GM23338 (cell line): Measurements from ENCODE around the gene RNF166. TPM values are rescaled to one million over a fixed set of nuclear protein-coding genes. Genes with fewer than 3 reads are reported as not detected.

Experiments
- ATAC-seq: fragments of 200-7000 bp; cut with Tn5 transposase; 3 replicates; pipeline ENCODE4 v1.9.1; 2020
- DNase-seq: peaks from one replicate; pipeline ENCODE4 v3.0.0-alpha.2; 2015; ENCODE audit warnings: low spot score
- H2AFZ ChIP-seq: fragments of 200-600 bp; sonication (generic); 2 replicates; pipeline ENCODE4 v1.8.0; 2016; ENCODE audit warnings: antibody characterized with exemption, mild to moderate bottlenecking, moderate library complexity
- H3F3A ChIP-seq: fragments of 200-600 bp; sonication (generic); replicated peaks from 2 replicates; pipeline ENCODE4 v1.8.0; 2017; ENCODE audit warnings: antibody characterized with exemption, mixed run types, low read depth
- H3K27ac ChIP-seq: fragments of 200-600 bp; sonication (generic); 2 replicates; pipeline ENCODE4 v1.6.1; 2016; ENCODE audit warnings: low read depth
- H3K27me3 ChIP-seq: fragments of 200-600 bp; sonication (generic); 2 replicates; pipeline ENCODE4 v1.8.0; 2016; ENCODE audit warnings: mild to moderate bottlenecking, mixed run types, moderate library complexity; ENCODE audit not compliant: insufficient read depth
- H3K36me3 ChIP-seq: fragments of 200-600 bp; sonication (generic); 2 replicates; pipeline ENCODE4 v1.8.0; 2016; ENCODE audit warnings: mild to moderate bottlenecking; ENCODE audit not compliant: insufficient read depth
- H3K4me1 ChIP-seq: fragments of 200-600 bp; sonication (generic); 2 replicates; pipeline ENCODE4 v1.8.0; 2016; ENCODE audit warnings: mild to moderate bottlenecking, moderate library complexity; ENCODE audit not compliant: insufficient read depth
- H3K4me2 ChIP-seq: fragments of 200-600 bp; sonication (generic); 2 replicates; pipeline ENCODE4 v1.7.1; 2017; ENCODE audit warnings: mixed run types
- H3K4me3 ChIP-seq: fragments of 200-600 bp; sonication (generic); 2 replicates; pipeline ENCODE4 v1.6.1; 2016; ENCODE audit warnings: mixed run types
- H3K79me2 ChIP-seq: fragments of 200-600 bp; sonication (generic); replicated peaks from 2 replicates; pipeline ENCODE4 v1.8.0; 2017; ENCODE audit warnings: mild to moderate bottlenecking; ENCODE audit not compliant: insufficient read depth
- H3K9me2 ChIP-seq: fragments of 200-600 bp; sonication (generic); 2 replicates; pipeline ENCODE4 v1.8.0; 2017; ENCODE audit not compliant: insufficient read depth
- H4K20me1 ChIP-seq: fragments of 200-600 bp; sonication (generic); replicated peaks from 2 replicates; pipeline ENCODE4 v1.8.0; 2017; ENCODE audit warnings: mild to moderate bottlenecking; ENCODE audit not compliant: insufficient read depth
- H3K27ac Mint-ChIP-seq: 2 replicates; pipeline ENCODE4 v1.8.0; 2020; ENCODE audit warnings: inconsistent platforms, mild to moderate bottlenecking, moderate library complexity, mixed read lengths
- H3K27me3 Mint-ChIP-seq: 3 replicates; pipeline ENCODE4 v1.8.0; 2022; ENCODE audit warnings: low read depth, mild to moderate bottlenecking, moderate library complexity, mixed read lengths, inconsistent platforms; ENCODE audit not compliant: insufficient read depth, poor library complexity
- H3K36me3 Mint-ChIP-seq: 3 replicates; pipeline ENCODE4 v1.8.0; 2021; ENCODE audit warnings: low read depth, mild to moderate bottlenecking, inconsistent platforms, moderate library complexity, mixed read lengths
- H3K4me1 Mint-ChIP-seq: 3 replicates; pipeline ENCODE4 v1.8.0; 2020; ENCODE audit warnings: mild to moderate bottlenecking, inconsistent platforms, mixed read lengths
- H3K4me3 Mint-ChIP-seq: 3 replicates; pipeline ENCODE4 v1.8.0; 2021; ENCODE audit warnings: moderate library complexity, mild to moderate bottlenecking, inconsistent platforms, mixed read lengths
- H3K9me3 Mint-ChIP-seq: 3 replicates; pipeline ENCODE4 v1.8.0; 2020; ENCODE audit warnings: moderate library complexity, mild to moderate bottlenecking, inconsistent platforms, mixed read lengths
- CREB1 ChIP-seq: fragments of 250-450 bp; sonication (Bioruptor Pico); IDR thresholded peaks from 2 replicates; pipeline ENCODE4 v1.5.0; 2020; ENCODE audit warnings: low read depth, mild to moderate bottlenecking, moderate library complexity
- CTCF ChIP-seq, 2 experiments: fragments of 200-600 bp in 1 of 2; sonication (generic) in 1 of 2; conservative IDR thresholded peaks; 2 replicates each; pipeline versions ENCODE4 v1.5.1 to v1.6.1; 2016 to 2017; ENCODE audit warnings: antibody characterized with exemption in 2 of 2, low read depth in 2 of 2, mild to moderate bottlenecking in 2 of 2, moderate library complexity in 1 of 2
- ETS1 ChIP-seq: IDR thresholded peaks from 2 replicates; pipeline ENCODE4 v1.6.1; 2016; ENCODE audit warnings: antibody characterized with exemption
- NANOG ChIP-seq: IDR thresholded peaks from 2 replicates; pipeline ENCODE4 v1.6.1; 2016; ENCODE audit warnings: antibody characterized with exemption, borderline replicate concordance
- POLR2AphosphoS5 ChIP-seq: IDR thresholded peaks from 2 replicates; pipeline ENCODE4 v1.6.1; 2016; ENCODE audit warnings: antibody characterized with exemption, low read depth
- REST ChIP-seq: IDR thresholded peaks from one replicate; pipeline ENCODE4 v1.6.1; 2018; ENCODE audit warnings: antibody characterized with exemption; ENCODE audit not compliant: unreplicated experiment
- ZNF331 ChIP-seq: fragments of 250-450 bp; sonication (Bioruptor Pico); IDR thresholded peaks from 2 replicates; pipeline ENCODE4 v1.5.0; 2020; ENCODE audit warnings: low read depth, mild to moderate bottlenecking, moderate library complexity
- long read RNA-seq: library from polyadenylated mRNA; unstranded; transcript quantifications from one replicate; pipeline ENCODE4 v2.0.0, GENCODE V29; 2020; ENCODE audit not compliant: unreplicated experiment
- polyA plus RNA-seq: library from polyadenylated mRNA; unstranded; fragments of >200 nt; fragmentation: Nextera tagmentation; extraction: Ambion mirVana; gene quantifications from 2 replicates; pipeline ENCODE4 v1.2.1, GENCODE V29; 2016
- total RNA-seq: library from RNA; depleted of rRNA; stranded (reverse); fragments of >200 nt; shearing (Covaris generic); gene quantifications from 2 replicates; pipeline ENCODE4 v1.2.3, GENCODE V29; 2014; rRNA removed

RNF166 gene
- 39.6 and 43.4 TPM in 2 replicates for total RNA-seq
- 24.9 and 27.8 TPM in 2 replicates for polyA plus RNA-seq
- long read RNA-seq, transcript RNF166-201 (6 exons, 1,883 nt) = major isoform, 40 of 49 reads
- long read RNA-seq, partial matches to known transcripts = 0 of 49 reads
- long read RNA-seq, other reads (novel, unspliced or antisense) = 9 of 49 reads

- peak; percentile 64 for TF ChIP-seq POLR2AphosphoS5
- no peak for TF ChIP-seq NANOG
- TF ChIP-seq CREB1 (CRISPR knock-in tag) = peak; percentile 100
- TF ChIP-seq ETS1 = peak; percentile 74; the same call in 1 of the 2 replicates
- Mint-ChIP-seq H3K36me3 (no peaks in the 10 kb centered on the region; the same call in 2 of the 3 replicates), H3K27me3 (peaks cover 19% of the 10 kb centered on the region), H3K4me3 (peak within 1 kb of the TSS; percentile 88), H3K4me1 (peaks cover 20% of the 10 kb centered on the region), H3K27ac (peak within 1 kb of the TSS; percentile 3; the same call in 1 of the 2 replicates), H3K9me3 (no peaks in the 10 kb centered on the region)
- Histone ChIP-seq H3K9me2 (no peaks in the 10 kb centered on the region), H3K4me1 (peaks cover 5% of the 10 kb centered on the region; the same call in 1 of the 2 replicates), H3K79me2 (peaks cover 44% of the 10 kb centered on the region), H3K4me3 (peak within 1 kb of the TSS; percentile 92), H2AFZ (0 out of 2 replicates have a peak within 1 kb of the TSS, but pooled peaks have one; percentile 80), H3K27me3 (no peaks in the 10 kb centered on the region), H4K20me1 (peaks cover 5% of the 10 kb centered on the region), H3K36me3 (no peaks in the 10 kb centered on the region), H3K4me2 (peak within 1 kb of the TSS; percentile 99), H3K27ac (no peak within 1 kb of the TSS), H3F3A (0 out of 2 replicates have a peak, but pooled peaks cover 2% of the 10 kb centered on the region)
- peak; percentile 92 for DNase-seq
- ATAC-seq = peak; percentile 86
These were observed at the start of gene RNF166, which contains the start of gene CTU2 for GRCh38 chr16:88706229-88706964. Gene RNF166, minus strand, starts transcription at chr16:88706408. Its CDS starts 83 bp downstream, at chr16:88706325. Gene CTU2, plus strand, starts transcription at chr16:88706503. Its CDS starts 28 bp downstream, at chr16:88706531.

GRCh38 chr16:88754912-88755744, 48.9 kb upstream of the RNF166 start:
- peak; percentile 69 for ATAC-seq
- Histone ChIP-seq H4K20me1 (no peaks in the 10 kb centered on the region), H2AFZ (no peak overlapping the region), H3K27me3 (no peaks in the 10 kb centered on the region), H3K9me2 (no peaks in the 10 kb centered on the region), H3K36me3 (no peaks in the 10 kb centered on the region), H3F3A (peaks cover 16% of the 10 kb centered on the region; the same call in 1 of the 2 replicates), H3K4me3 (no peak overlapping the region), H3K79me2 (no peaks in the 10 kb centered on the region; the same call in 1 of the 2 replicates), H3K27ac (peak overlapping the region; percentile 50; the same call in 1 of the 2 replicates), H3K4me1 (peaks cover 5% of the 10 kb centered on the region; the same call in 1 of the 2 replicates), H3K4me2 (0 out of 2 replicates have a peak overlapping the region, but pooled peaks have one; percentile 32)
- no peaks in the 10 kb centered on the region for H3K9me3 Mint-ChIP-seq
- H3K27ac Mint-ChIP-seq = peak overlapping the region; percentile 82; the same call in 1 of the 2 replicates
- H3K4me1 Mint-ChIP-seq = peaks cover 29% of the 10 kb centered on the region
- DNase-seq = peak; percentile 78
- peaks cover 3% of the 10 kb centered on the region; the same call in 1 of the 3 replicates for H3K36me3 Mint-ChIP-seq
- peak overlapping the region; percentile 51 for H3K4me3 Mint-ChIP-seq
- peaks cover 21% of the 10 kb centered on the region for H3K27me3 Mint-ChIP-seq
- TF ChIP-seq REST (no peak), ZNF331 (no peak), POLR2AphosphoS5 (no peak), CTCF (conservative IDR thresholded peaks at IDR 0.05; ENCODE audit: low read depth in 2 of 2) (peak; percentile 60 to 67)
